ENCODE measurements around the gene FOLR1.
"Not testable (repeated sequence)": the region's sequence is repeated elsewhere in the genome, so short reads cannot be mapped to it uniquely, and the experiment has no call there.

The FOLR1 gene

DNA sequence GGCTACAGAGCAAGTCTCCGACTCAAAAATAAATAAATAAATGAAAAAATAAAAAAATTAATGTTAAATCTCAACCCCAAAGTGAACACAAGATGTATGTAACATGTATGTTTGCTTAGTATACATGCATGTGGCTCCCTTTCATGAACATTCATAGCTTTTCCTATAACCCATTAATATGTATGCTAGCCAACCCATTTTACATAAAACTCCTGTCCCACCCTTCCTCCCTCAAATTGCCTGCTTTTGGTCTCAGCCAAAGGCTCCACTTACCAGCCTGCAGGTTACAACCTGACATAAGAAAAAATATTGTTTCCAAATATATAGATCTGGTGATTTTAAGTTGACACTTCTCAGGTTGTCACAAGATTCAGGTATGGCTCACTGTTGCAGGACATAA is 3.7 kb upstream of the FOLR1 start:
- DNase-seq = no peak

DNA sequence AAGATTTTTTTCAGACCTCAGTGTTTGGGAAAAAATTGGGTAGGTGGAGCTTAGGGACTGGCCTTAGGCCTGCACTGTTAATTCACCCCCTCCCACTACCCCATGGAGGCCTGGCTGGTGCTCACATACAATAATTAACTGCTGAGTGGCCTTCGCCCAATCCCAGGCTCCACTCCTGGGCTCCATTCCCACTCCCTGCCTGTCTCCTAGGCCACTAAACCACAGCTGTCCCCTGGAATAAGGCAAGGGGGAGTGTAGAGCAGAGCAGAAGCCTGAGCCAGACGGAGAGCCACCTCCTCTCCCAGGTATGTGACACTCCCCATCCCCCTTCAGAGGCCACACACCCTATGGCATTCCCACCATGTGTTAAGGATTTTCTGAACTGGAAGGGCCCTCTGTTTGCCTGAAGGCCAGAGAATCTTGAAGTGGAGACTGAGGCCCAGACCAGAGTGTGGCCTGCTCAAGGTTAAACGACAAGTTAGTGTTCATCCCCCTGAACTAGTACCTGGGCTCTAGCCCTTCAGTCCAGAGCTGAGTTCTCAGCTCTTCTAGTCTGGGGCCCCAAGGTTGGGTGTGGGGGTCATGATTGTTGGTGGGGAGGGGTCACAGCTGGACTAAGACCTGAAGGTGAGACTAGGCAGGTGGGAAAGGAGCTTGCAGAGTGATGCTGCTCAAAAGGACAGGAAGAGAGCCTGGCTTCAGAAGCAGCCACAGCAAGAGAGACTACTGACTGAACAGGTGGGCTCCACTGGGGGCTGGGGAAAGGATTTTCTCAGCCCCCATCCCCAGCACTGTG is 2.3 kb upstream of the FOLR1 start:
- no peak for DNase-seq

DNA sequence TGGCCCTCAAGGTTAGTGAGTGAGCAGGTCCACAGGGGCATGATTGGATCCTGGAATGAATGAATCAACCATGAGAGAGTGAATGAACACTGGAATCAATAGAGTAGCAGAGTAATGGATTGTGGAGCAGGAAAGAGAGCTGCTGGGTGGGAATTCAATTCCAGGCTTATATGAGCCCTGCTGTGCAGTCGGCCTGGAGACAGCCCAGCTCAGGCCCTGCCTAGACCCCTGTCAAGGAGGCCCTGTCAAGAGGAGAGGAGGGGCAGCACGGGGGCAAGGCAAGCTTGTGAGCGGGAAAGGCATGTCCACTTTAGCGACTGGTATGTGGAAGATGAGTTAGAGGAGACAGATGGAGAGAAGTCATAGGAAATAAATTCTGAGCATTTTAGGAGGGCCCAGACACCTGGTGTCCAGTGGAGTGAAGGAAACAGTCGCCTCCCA is 1.3 kb upstream of the FOLR1 start:
- no peak for DNase-seq

DNA sequence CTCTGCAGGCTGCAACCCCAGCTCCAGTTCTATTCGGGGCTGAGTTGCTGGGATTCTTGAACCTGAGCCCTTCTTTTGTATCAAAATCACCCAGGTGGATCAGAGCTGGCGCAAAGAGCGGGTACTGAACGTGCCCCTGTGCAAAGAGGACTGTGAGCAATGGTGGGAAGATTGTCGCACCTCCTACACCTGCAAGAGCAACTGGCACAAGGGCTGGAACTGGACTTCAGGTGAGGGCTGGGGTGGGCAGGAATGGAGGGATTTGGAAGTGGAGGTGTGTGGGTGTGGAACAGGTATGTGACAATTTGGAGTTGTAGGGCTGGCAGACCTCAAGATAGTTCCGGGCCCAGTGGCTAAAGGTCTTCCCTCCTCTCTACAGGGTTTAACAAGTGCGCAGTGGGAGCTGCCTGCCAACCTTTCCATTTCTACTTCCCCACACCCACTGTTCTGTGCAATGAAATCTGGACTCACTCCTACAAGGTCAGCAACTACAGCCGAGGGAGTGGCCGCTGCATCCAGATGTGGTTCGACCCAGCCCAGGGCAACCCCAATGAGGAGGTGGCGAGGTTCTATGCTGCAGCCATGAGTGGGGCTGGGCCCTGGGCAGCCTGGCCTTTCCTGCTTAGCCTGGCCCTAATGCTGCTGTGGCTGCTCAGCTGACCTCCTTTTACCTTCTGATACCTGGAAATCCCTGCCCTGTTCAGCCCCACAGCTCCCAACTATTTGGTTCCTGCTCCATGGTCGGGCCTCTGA is 3.8 kb downstream of the FOLR1 start:
- DNase-seq = no peak

DNA sequence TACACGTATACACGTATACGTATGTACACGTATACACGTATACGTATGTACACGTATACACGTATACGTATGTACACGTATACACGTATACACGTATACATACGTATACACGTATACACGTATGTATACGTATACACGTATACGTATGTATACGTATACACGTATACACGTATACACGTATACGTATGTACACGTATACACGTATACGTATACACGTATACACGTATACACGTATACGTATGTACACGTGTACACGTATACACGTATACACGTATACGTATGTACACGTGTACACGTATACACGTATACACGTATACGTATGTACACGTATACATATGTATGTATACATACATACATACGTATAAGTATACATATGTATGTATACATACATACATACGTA is 9.5 kb downstream of the FOLR1 start:
- not testable (repeated sequence) for DNase-seq

DNA sequence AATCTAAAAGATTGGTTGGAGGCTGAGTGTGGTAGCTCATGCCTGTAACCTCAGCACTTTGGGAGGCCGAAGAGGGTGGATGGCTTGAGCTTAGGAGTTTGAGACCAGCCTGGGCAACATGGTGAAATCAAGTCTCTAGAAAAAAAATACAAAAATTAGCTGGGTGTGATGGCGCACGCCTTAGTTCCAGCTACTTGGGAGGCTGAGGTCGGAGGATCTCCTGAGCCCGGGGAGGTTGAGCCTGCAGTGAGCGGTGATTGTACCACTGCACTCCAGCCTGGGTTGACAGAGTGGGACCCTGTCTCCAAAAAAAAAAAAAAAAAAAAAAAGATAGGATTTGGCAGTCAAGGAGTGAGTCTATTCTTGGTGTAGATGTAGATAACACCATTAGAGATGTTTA is 10.6 kb downstream of the FOLR1 start:
- no peak for DNase-seq

DNA sequence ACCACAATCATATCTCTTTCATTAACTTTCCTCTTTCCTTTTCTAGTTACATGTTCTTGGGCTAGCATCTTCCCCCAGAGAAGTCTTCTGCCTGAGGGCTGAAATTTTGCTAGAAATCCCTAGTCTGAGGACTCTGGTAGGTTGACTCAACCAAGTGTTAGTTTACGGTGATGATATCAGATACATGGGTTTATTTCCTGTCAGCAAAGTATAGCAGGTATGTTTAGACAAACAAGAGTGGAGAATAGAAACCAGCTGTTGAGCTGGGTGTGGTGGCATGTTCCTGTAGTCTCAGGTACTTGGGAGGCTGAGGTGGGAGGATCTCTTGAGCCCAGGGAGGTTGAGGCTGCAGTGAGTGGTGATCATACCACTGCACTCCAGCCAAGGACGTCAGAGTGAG is 11.2 kb downstream of the FOLR1 start:
- no peak for DNase-seq

DNA sequence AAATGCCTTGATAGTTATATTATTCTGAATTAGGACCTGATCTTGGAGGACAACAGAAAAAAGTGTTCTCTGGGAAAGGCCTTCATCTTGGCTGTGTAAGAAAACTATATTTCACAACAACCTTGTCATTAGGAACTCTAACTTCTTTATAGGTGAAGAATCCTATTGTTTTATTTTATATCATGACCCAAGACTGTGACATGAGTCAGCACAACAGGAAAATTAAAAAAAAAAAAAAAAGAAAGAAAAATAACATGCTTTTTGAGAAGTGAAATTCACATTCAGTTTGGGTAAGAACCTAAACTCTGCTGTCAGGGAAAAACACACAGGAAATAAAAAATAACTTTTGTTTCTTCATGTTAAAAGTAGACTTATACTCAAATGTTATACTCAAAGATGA is 12.9 kb downstream of the FOLR1 start:
- no peak for DNase-seq

DNA sequence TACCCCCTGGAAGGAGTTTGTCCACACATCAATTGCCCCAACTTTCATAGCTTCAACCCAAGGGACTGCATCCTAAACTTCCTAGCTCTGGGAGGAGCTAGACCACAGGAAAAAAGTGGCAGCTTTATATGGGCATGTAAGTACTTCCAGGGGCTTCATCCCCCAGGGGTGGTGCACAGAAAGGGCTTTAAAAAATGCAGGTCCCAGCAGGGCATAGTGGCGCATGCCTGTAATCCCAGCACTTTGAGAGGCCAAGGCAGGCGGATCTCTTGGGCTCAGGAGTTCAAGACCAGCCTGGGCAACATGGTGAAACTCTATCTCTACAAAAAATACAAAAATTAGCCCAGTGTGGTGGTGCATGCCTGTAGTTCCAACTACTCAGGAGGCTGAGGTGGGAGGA is 14.9 kb downstream of the FOLR1 start:
- not testable (repeated sequence) for DNase-seq

DNA sequence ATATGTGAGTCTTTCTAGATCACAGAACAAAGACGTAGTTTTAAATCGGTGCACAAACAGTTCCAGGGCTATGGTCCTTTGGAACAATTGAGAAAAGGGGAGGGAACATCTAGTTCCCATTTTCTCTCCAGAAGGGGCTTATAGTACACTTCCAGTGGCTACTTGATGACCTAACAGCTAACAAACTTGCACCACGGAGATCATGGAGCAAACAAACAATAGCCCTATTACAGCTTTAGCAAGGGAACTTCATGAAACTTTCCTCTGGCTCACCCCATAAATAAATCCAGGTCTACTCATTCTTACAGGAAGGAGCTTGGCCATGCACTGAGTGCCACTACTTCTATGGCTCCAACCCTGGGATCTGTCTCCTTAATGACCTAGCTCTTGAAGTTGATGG is 16.3 kb downstream of the FOLR1 start:
- DNase-seq = no peak

DNA sequence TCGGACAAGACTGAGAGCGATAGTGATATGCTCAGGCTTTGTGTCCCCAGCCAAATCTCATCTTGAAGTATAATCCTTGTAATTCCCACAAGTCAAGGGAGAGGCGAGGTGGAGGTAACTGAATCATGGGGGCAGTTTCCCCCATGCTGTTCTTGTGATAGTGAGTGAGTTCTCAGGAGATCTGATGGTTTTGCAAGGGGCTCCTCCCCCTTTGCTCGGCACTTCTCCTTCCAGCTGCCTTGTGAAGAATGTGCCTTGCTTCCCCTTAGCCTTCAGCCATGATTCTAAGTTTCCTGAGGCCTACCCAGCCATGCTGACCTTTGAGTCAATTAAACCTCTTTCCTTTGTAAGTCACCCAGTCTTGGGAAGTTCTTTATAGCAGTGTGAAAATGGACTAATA is 17.2 kb downstream of the FOLR1 start:
- no peak for DNase-seq

DNA sequence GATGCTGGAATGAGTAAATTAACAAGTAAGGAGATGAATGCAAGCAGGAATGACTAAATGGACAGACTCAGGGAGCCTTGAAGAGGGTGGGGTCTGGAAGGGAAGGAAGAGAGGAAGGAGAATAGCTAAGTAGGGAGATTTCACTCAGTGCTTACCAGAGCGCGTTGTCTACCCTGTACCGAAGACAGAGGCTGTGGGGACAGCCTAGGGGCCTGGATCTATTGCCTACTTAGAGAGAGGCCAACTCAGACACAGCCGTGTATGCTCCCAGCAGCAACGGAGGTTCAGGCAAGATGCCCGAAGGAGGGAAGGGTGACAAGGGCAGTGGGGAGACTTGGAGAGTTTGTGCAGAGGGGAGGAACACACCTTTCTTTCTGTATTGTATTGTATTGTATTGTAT is 24.7 kb downstream of the FOLR1 start, which contains the start of gene FOLR2:
TSS of gene FOLR2 (plus strand) at position 157 of the 400 bp plus-strand sequence. CDS start 1,791 bp downstream, outside the sequence.
- no peak for DNase-seq

DNA sequence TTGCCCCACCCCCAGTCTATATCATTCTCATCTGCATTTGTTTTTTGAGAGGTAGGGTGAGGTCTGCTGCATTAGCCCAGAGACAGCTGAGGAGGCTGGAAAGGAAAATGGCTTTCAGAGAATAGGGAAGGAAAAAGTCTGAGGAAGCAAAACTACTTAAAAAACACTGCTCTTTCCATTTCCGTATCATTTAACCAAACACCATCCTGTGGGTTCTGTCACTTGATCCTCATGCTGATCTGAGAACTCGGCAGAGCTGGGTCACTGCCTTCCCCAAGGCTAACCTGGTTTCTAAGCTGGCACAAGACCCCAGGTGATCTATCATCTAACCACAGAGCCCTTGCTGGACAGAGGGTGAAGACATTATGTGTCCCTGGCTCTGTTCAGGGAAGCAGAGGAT is 25.9 kb downstream of the FOLR1 start:
- no peak for DNase-seq

DNA sequence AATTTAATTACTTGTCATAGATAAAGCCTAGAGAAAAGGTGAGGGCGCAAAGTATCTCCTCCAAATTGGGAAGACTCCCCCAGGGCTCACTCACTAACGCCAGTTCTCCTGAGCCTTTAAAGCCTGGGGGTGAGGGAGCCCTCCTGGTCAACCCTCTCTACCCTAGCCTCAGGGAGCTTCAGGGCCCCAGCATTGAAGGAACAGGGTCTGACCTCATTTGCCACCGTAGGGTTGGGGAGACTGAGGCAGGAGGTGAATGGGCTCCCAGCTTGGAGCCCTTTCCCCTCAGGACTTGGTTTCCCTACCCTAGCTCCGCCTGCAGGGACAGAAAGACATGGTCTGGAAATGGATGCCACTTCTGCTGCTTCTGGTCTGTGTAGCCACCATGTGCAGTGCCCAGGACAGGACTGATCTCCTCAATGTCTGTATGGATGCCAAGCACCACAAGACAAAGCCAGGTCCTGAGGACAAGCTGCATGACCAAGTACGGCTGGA is 26.4 kb downstream of the FOLR1 start:
- DNase-seq = no peak

DNA sequence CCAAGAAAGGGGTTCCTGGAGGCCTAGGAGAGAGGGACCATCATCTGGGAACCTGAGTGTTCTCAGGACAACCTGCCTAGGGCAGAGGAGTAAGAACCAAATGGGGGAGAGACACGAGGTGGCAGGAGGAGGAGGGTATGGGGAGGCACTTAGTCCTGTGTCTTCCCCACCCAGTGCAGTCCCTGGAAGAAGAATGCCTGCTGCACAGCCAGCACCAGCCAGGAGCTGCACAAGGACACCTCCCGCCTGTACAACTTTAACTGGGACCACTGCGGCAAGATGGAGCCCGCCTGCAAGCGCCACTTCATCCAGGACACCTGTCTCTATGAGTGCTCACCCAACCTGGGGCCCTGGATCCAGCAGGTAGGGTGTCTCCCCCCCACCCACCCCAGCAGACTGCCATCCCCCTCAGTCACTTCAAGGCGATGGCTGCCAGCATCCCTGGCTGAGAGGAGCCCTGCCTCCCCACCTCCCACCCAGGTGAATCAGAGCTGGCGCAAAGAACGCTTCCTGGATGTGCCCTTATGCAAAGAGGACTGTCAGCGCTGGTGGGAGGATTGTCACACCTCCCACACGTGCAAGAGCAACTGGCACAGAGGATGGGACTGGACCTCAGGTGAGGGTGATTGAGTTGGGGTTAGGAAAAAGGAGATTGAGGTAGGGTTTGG is 28.9 kb downstream of the FOLR1 start:
- DNase-seq = no peak

DNA sequence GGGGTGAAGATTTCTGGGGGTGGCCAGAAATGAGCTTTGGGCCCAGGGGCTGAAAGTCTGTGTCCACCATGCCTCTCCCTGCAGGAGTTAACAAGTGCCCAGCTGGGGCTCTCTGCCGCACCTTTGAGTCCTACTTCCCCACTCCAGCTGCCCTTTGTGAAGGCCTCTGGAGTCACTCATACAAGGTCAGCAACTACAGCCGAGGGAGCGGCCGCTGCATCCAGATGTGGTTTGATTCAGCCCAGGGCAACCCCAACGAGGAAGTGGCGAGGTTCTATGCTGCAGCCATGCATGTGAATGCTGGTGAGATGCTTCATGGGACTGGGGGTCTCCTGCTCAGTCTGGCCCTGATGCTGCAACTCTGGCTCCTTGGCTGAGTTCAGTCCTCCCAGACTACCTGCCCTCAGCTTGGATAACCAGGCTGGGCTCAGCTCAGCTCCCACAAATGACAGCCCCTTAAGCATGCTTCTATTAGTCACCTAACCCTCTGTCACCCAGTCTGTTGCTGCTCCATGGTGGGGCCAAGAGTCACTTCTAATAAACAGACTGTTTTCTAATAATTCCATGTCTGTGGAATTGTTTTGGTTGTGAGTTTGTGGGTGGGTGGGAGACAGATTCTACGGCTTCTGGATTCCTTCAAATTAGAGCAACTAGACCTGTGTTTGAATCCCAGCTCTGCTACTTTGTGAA is 29.6 kb downstream of the FOLR1 start:
- no peak for DNase-seq

DNA sequence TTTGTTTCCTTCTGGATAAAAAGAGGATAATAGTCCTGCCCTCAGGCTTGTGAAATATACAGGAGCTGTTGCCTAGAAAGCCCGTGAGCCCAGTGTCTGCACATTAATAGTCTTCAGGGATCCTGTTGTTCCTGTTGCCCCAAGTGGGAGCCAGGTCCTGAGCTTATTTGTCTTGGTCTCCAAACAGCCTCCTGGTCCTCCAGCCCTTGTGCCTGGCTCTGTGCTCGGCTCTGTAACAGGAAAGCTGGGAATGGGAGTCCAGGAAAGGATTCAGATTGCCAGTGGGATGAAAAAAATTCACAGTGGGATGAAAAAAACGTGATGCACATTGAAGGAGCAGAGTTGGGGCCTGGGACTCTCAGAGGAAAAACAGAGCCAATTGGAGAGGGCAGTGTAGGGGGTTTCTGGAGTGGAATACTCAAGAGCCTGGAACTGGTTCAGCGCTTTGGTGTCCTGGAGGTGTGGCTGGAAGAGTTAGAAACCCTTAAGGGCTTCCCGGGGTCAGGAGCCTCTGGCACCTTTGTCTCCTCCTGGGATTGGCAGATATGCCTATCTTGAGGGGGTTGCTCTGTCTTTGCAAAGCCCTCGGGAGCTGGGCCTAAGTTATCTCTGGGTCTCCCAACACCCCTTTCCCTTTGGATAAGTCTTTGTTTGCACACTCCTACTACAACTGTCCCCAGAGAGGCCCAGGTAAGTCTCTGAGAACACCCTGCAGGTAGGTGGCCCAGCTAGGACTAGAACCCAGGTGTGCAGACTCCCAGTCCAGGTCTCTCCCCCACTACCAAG is 30.4 kb downstream of the FOLR1 start:
- DNase-seq = no peak

DNA sequence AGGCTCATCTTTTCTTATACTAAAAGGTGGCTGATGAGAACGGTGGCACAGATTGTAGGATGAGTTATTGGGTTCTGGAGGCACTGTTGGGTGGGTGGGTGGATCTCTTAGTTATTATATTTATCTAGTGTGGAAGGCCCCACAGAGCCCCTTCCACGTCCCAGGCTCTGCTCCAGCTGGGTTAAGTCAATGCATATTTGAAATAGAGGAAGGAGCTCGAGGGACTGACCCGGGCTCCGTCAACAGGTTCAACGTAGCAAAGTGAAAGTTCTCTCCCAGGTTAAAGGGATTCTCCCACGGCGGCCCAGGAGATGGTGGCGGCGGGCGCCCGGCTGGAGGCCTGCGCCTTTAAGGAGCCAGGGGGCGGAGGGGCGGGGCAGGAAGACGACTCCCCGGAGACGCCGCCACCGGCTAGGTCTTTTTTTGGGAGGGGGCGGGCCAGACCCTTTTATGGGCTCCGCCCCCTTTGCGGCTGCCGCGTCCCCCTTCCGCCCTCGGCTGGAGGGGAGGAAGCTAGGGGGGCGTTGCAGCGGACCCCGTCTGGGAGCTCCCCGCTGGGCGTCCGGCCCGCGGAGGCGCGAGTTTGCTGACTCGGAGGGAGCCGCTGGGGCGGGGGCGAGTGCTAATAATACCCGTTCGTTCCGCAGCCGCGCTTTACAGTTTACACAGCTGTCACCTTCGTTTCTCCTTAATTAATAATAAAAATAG is 31.1 kb downstream of the FOLR1 start:
- peak; percentile 90 for DNase-seq

DNA sequence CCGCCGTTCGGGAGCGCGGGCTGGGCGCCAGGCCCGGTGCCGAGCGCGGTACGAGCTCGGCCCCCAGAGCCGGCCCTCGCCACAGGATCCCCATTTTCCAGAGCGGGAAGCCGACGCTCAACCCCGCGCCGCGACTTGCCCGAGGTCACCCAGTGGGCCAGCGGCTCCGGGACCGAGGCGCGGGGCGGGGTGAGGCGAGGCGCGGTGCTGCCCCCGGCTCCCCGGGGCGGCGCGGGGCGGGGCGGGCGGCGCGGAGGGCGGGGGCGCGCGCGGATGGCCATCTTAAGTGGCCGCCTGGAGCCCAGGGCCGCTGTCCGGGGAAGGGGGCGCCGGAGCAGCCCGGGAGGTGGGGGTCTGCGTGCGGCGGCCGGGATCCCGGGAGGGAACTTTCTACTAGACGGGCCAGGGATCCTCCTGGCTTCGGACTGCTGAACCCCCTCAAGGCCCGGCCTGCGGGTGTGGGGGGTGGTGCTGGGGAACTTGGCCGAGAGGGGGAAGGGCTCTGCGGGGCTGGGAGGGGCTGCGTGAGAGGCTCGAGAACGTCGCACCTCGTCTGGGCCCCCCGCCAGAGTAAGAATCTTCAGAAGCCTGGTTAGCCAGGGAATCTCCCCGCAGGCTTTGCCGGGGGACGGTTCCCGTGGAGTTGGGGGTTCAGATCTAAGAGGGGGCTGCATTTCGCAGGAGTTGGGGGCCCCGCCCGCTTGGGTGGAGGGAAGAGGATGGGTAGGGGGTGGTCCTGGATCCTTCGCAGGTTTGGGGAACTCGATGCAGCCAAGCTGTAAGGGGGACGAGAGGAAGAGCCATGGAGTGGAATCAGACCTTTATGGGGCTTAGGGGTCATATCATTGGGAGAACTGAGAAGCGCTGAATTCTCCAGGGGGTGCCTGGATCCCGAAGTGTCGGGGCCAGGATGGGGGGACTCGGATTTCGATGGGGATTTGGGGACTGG is 31.9 kb downstream of the FOLR1 start:
- DNase-seq = peak; percentile 41
